Spleen (tissue), 11 donors: ENCODE measurements around the gene AKAP13. TPM values are rescaled to one million over a fixed set of nuclear protein-coding genes. Genes with fewer than 3 reads are reported as not detected.

Experiments used
- DNase-seq: peaks from one replicate; pipeline ENCODE4 v3.0.0-alpha.2; 2020
- H3K27ac ChIP-seq, 8 donors: fragments of 200-600 bp; sonication (generic) in 7 of 8; 1 replicate in 4 of 8; 2 replicates in 4 of 8; pipeline versions ENCODE4 v1.5.0 to v1.8.0; 2016 to 2021; ENCODE audit warnings: inconsistent platforms in 4 of 8, mild to moderate bottlenecking in 4 of 8, moderate library complexity in 1 of 8
- H3K27me3 ChIP-seq, 7 donors: fragments of 200-600 bp; sonication (generic) in 6 of 7; replicated peaks in 1 of 7; 1 replicate in 4 of 7; 2 replicates in 3 of 7; pipeline versions ENCODE4 v1.5.0 to v1.8.0; 2016 to 2021; ENCODE audit warnings: inconsistent platforms in 3 of 7, mild to moderate bottlenecking in 1 of 7
- H3K36me3 ChIP-seq, 6 donors: fragments of 200-600 bp; sonication (generic) in 5 of 6; 1 replicate in 4 of 6; 2 replicates in 2 of 6; pipeline versions ENCODE4 v1.5.0 to v1.8.0; 2016 to 2021; ENCODE audit warnings: inconsistent platforms in 2 of 6
- H3K4me1 ChIP-seq, 6 donors: fragments of 200-600 bp; sonication (generic) in 5 of 6; 1 replicate in 3 of 6; 2 replicates in 3 of 6; pipeline versions ENCODE4 v1.5.0 to v1.8.0; 2016 to 2021; ENCODE audit warnings: inconsistent platforms in 3 of 6
- H3K4me3 ChIP-seq, 8 donors: fragments of 200-600 bp; sonication (generic) in 7 of 8; 1 replicate in 4 of 8; 2 replicates in 4 of 8; pipeline versions ENCODE4 v1.5.0 to v1.8.0; 2016 to 2021; ENCODE audit warnings: inconsistent platforms in 4 of 8, mild to moderate bottlenecking in 4 of 8, moderate library complexity in 2 of 8
- H3K9me3 ChIP-seq, 8 donors: fragments of 200-600 bp; sonication (generic) in 7 of 8; 1 replicate in 4 of 8; 2 replicates in 4 of 8; pipeline versions ENCODE4 v1.5.0 to v1.8.0; 2016 to 2021; ENCODE audit warnings: inconsistent platforms in 4 of 8
- POLR2A ChIP-seq, 3 donors: fragments of 450-650 bp; IDR thresholded peaks; one replicate each; pipeline ENCODE4 v1.5.1; 2017; ENCODE audit warnings: antibody characterized with exemption in 3 of 3, mild to moderate bottlenecking in 1 of 3
- POLR2AphosphoS5 ChIP-seq, 3 donors: sonication (generic); formaldehyde crosslinking; IDR thresholded peaks; one replicate each; pipeline ENCODE4 v1.5.1; 2017; ENCODE audit warnings: antibody characterized with exemption in 3 of 3
- WGBS, 5 donors: extraction: QIAGEN DNeasy Blood & Tissue Kit in 3 of 5; methylation state at CpG; one replicate each; pipeline versions ENCODE4 v1.1.5 to v1.1.7; 2013 to 2018; 5-methylcytosine and 5-hydroxymethylcytosine counted together
- intact Hi-C: fragments of 100-400 bp; cut with DNase I; formaldehyde crosslinking; loops from one replicate; pipeline ENCODE4 v1.15.0; 2023; ENCODE audit warnings: low total_unique reads
- polyA plus RNA-seq, 3 donors: library from polyadenylated mRNA; stranded (reverse); fragments of 200-250 nt; gene quantifications; one replicate each; pipeline ENCODE4 v1.2.1, GENCODE V29; 2013
- total RNA-seq, 7 donors: library from RNA; depleted of rRNA in 3 of 7; stranded (reverse); fragments of >200 nt in 3 of 7; fragmentation: NEBNext Ultra II Directional in 4 of 7; extraction: Animal tissue kit (Norgen Biotek cat#: 25700) in 4 of 7; gene quantifications; one replicate each; pipeline versions ENCODE4 v1.1.0 to v1.2.1, GENCODE V29; 2016 to 2021
- TF ChIP-seq, protein P1 (sequence below), 11 experiments: fragments of 200-600 bp in 7 of 11; fragments of 450-650 bp in 4 of 11; sonication (generic) in 4 of 11; IDR thresholded peaks in 8 of 11; conservative IDR thresholded peaks in 3 of 11; 1 replicate in 7 of 11; 2 replicates in 4 of 11; pipeline versions ENCODE4 v1.4.0 to v1.8.0; 2016 to 2021; ENCODE audit warnings: antibody characterized with exemption in 11 of 11, inconsistent platforms in 4 of 11, mild to moderate bottlenecking in 1 of 11
- donor health status: healthy with polysubstance abuse.
- donor health status: DM: no; HTN: no; CAD: no; lungs with moderate emphysema.
- donor health status: DM: no; HTN: no; CAD: no.
- donor health status: Bipolar disorder and iron deficiency.
- donor health status: healthy.
- donor health status: DM: no; HTN: no; CAD: no.
- donor health status: DM: yes; HTN: yes; CAD: no.

The AKAP13 gene
- total and polyA plus RNA-seq, 10 donors = 35.4 to 413 (median 260) TPM

- WGBS, 5 donors = 94 to 98% (median 97%) methylated on average over 4 of the region's 4 CpGs
- H3K4me3 ChIP-seq = no peak overlapping the region
- no peak overlapping the region for H3K27ac ChIP-seq
- H3K9me3 ChIP-seq = no peaks in the 10 kb centered on the region
- no peak for TF ChIP-seq POLR2A (IDR thresholded peaks at IDR 0.05)
- no peak for TF ChIP-seq POLR2AphosphoS5 (IDR thresholded peaks at IDR 0.05)
- TF ChIP-seq, protein P1, sequence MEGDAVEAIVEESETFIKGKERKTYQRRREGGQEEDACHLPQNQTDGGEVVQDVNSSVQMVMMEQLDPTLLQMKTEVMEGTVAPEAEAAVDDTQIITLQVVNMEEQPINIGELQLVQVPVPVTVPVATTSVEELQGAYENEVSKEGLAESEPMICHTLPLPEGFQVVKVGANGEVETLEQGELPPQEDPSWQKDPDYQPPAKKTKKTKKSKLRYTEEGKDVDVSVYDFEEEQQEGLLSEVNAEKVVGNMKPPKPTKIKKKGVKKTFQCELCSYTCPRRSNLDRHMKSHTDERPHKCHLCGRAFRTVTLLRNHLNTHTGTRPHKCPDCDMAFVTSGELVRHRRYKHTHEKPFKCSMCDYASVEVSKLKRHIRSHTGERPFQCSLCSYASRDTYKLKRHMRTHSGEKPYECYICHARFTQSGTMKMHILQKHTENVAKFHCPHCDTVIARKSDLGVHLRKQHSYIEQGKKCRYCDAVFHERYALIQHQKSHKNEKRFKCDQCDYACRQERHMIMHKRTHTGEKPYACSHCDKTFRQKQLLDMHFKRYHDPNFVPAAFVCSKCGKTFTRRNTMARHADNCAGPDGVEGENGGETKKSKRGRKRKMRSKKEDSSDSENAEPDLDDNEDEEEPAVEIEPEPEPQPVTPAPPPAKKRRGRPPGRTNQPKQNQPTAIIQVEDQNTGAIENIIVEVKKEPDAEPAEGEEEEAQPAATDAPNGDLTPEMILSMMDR (IDR thresholded peaks at IDR 0.05 in 8 of 11, conservative IDR thresholded peaks at IDR 0.05 in 3 of 11) = no peak
- H3K36me3 ChIP-seq = peaks cover 0 to 75% (median 6%) of the 10 kb centered on the region in 6 donors
- no peaks in the 10 kb centered on the region for H3K27me3 ChIP-seq
- intact Hi-C loops = no loop called here
- H3K4me1 ChIP-seq = peaks cover 0 to 61% (median 20%) of the 10 kb centered on the region in 6 donors
- no peak for DNase-seq
Observed at GRCh38 chr15:85595804-85596536, 215.6 kb downstream of the AKAP13 start.

DNA sequence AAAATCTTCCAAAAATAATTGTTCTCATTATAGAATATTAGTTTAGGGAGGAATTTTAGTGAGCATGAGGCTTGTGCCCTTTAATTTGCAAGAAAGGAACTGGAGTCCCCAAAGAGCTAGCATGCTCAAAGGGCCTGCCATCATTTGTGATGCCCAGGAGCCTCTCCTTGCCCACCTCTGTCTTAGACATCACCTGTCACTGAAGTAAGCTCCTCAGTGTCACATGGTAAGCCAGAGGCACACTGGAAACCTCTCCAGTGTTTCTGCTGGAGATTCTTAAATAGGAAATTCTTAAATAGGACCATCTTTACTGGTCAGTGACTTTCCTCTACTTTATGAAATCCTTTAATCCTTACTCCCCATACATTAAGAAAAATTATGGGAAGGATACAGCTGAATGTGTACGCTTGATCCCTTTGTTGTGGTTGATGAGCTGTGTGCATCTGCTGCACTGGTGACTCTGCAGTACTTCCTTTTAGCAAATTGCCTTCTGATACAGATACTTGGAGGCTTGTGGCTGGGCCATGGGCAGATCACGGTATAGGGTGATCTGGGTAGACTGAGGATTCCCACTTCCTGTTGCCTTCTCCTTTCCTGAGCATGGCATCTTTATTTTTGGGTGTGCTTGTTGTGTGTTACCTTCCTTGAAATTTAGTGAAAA is 216.9 kb downstream of the AKAP13 start:
- TF ChIP-seq, protein P1 (IDR thresholded peaks at IDR 0.05 in 8 of 11, conservative IDR thresholded peaks at IDR 0.05 in 3 of 11) = no peak
- TF ChIP-seq POLR2AphosphoS5 (IDR thresholded peaks at IDR 0.05) = no peak
- TF ChIP-seq POLR2A (IDR thresholded peaks at IDR 0.05) = no peak
- DNase-seq = no peak
- intact Hi-C loops = no loop called here
- Histone ChIP-seq H3K9me3 (no peaks in the 10 kb centered on the region), H3K4me1 (peaks cover 0 to 55% (median 20%) of the 10 kb centered on the region in 6 donors), H3K27ac (peak overlapping the region in 2 of 8 donors; percentile 12 to 34), H3K27me3 (no peaks in the 10 kb centered on the region), H3K4me3 (no peak overlapping the region), H3K36me3 (peaks cover 0 to 66% (median 6%) of the 10 kb centered on the region in 6 donors)
- WGBS, 5 donors = 21 to 46% (median 33%) methylated on average over 2 of the region's 2 CpGs

DNA sequence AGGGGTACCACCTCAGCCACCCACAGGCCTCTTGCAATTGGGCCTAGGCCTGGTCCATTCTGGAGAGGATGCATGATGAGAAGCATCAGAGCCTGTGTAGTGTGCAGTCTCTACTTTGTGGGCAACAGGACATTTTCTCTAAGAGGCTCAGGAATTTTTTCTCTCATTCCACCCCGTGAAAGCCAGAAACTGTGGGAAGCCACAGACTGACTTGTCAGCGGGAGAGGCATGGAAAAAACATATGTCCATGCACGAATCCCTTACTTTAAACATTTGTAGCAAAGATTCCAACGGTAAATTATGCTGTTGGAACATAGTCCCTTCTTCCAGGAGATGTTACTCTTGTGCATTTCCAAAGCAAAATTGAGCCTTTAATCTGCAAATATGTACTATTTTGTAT is 217.8 kb downstream of the AKAP13 start:
- Histone ChIP-seq H3K9me3 (no peaks in the 10 kb centered on the region), H3K36me3 (peaks cover 0 to 66% (median 6%) of the 10 kb centered on the region in 6 donors), H3K4me1 (peaks cover 0 to 48% (median 20%) of the 10 kb centered on the region in 6 donors), H3K4me3 (no peak overlapping the region), H3K27me3 (no peaks in the 10 kb centered on the region), H3K27ac (peak overlapping the region in 1 of 8 donors; percentile 3)
- WGBS, 5 donors = 77 to 94% (median 85%) methylated on average over 4 of the region's 4 CpGs
- no peak for DNase-seq
- TF ChIP-seq POLR2A (IDR thresholded peaks at IDR 0.05) (no peak), POLR2AphosphoS5 (IDR thresholded peaks at IDR 0.05) (no peak)
- TF ChIP-seq, protein P1 (IDR thresholded peaks at IDR 0.05 in 8 of 11, conservative IDR thresholded peaks at IDR 0.05 in 3 of 11) = no peak
- intact Hi-C loops = no loop called here
